ENCODE results near the gene MYO1D. TPM values are rescaled to one million over a fixed set of nuclear protein-coding genes. Genes with fewer than 3 reads are reported as not detected.
"Not testable (repeated sequence)": the region's sequence is repeated elsewhere in the genome, so short reads cannot be mapped to it uniquely, and the experiment has no call there.

Gene MYO1D
- total RNA-seq, 1 experiment from 2014 or later = 23.5 TPM

DNA sequence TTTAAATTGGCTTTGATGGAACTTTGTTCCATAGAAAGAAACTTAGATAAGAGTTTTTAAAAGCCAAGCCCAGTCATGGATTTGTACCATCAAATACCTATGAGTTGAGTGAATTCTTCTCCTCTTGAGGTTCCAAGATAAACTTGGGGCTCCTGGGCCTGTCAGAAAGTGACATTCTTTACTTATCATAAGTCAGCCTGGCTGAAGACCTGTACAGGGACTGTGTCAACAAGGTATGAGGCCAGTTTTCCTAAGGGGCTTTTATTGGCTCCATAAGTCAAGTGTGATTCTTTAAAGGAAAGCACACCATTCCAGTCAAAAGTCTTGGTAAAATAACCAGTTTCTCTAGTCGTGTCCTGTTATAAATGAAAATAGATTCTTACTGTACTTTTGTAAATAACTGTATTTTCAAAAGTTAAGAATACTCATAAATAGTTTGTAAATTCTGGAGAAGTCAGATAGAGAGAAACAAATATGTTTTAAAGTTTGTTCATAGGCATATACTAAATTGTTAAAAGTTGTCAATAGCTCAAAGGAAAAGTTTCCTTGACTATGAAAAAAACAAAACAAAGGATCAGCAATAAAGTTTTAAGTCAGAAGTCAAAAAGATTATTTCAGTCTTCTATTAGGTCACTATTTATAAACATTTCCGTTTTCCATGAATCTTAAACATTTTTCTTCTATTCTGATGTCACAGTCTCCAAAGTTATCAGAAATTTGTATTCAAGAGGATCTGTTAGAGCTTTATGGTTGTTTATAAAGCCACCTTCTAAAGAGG is 22.5 kb upstream of the MYO1D start:
- intact Hi-C loops (cut with micrococcal nuclease) = no loop called here
- no peaks in the 10 kb centered on the region for H3K79me2 ChIP-seq (ENCODE audit: low read length)
- no peak overlapping the region for H3K4me2 ChIP-seq (ENCODE audit: low read length)
- no peak overlapping the region for H3K4me3 ChIP-seq (ENCODE audit: low read length)
- ChIA-PET CTCF (no interaction called here), POLR2A (ENCODE audit: unreplicated experiment) (no interaction called here)
- H3K9me3 ChIP-seq (ENCODE audit: low read length) = 0 out of 2 replicates have a peak, but pooled peaks cover 3% of the 10 kb centered on the region
- H3K27ac ChIP-seq (ENCODE audit: low read length) = no peak overlapping the region
- H3F3A ChIP-seq (ENCODE audit: low read length, unreplicated experiment) = no peaks in the 10 kb centered on the region
- TF ChIP-seq EZH2phosphoT487 (IDR thresholded peaks at IDR 0.05; ENCODE audit: borderline replicate concordance, low read length) = no peak
- no peak for TF ChIP-seq EZH2 (IDR thresholded peaks at IDR 0.05; ENCODE audit: low read length, unreplicated experiment)
- TF ChIP-seq, protein P1, sequence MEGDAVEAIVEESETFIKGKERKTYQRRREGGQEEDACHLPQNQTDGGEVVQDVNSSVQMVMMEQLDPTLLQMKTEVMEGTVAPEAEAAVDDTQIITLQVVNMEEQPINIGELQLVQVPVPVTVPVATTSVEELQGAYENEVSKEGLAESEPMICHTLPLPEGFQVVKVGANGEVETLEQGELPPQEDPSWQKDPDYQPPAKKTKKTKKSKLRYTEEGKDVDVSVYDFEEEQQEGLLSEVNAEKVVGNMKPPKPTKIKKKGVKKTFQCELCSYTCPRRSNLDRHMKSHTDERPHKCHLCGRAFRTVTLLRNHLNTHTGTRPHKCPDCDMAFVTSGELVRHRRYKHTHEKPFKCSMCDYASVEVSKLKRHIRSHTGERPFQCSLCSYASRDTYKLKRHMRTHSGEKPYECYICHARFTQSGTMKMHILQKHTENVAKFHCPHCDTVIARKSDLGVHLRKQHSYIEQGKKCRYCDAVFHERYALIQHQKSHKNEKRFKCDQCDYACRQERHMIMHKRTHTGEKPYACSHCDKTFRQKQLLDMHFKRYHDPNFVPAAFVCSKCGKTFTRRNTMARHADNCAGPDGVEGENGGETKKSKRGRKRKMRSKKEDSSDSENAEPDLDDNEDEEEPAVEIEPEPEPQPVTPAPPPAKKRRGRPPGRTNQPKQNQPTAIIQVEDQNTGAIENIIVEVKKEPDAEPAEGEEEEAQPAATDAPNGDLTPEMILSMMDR (conservative IDR thresholded peaks at IDR 0.05; ENCODE audit: low read depth, low read length) = no peak
- ATAC-seq (no peak), DNase-seq (no peak)
- no peaks in the 10 kb centered on the region for H3K36me3 ChIP-seq (ENCODE audit: low read depth, low read length)
- BruUV-seq (replicated peaks) = no TSS peak
- no peak overlapping the region for H2AFZ ChIP-seq (ENCODE audit: low read length)
- H3K27me3 ChIP-seq (ENCODE audit: low read length) = no peaks in the 10 kb centered on the region
- no peaks in the 10 kb centered on the region for H4K20me1 ChIP-seq (ENCODE audit: low read length)
- no peaks in the 10 kb centered on the region for H3K4me1 ChIP-seq (ENCODE audit: insufficient read depth, low read length)
- no peaks in the 10 kb centered on the region for H3K9me2 ChIP-seq (replicated peaks; ENCODE audit: low read length)
- no peak overlapping the region for H3K9ac ChIP-seq (ENCODE audit: low read length)

DNA sequence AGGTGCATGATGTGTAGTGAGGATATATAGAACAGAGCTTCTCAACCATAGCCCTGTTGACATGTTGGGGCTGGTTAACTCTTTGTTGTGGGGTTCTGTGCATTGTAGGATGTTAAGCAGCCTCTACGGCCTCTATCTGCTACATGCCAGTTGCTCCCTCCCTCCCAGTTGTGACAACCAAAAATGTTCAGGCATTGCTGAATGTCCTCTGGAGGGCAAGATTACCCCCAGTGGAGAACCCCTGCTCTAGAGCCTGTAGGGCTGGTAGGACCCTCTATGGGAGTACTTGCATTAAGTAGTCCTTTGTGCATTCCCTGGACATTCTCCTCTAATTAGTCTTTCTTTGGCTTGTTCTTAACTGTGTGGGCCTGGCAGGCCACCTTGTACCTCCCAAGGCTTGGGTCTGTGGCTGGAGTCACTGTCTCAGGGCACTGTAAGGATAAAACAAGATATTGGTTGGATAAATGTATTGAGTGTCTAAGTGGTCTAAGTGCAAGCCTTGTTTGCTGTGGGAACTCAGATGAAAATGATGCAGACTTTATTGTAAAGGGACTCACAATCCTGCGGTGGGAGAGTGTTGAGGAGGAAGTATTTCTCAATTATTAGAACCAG is 19.8 kb upstream of the MYO1D start:
- intact Hi-C loops (cut with micrococcal nuclease) = no loop called here
- H3K9ac ChIP-seq (ENCODE audit: low read length) = no peak overlapping the region
- TF ChIP-seq EZH2 (IDR thresholded peaks at IDR 0.05; ENCODE audit: low read length, unreplicated experiment) (no peak), EZH2phosphoT487 (IDR thresholded peaks at IDR 0.05; ENCODE audit: borderline replicate concordance, low read length) (no peak)
- TF ChIP-seq, protein P1 (conservative IDR thresholded peaks at IDR 0.05; ENCODE audit: low read depth, low read length) = no peak
- no peaks in the 10 kb centered on the region for H3K79me2 ChIP-seq (ENCODE audit: low read length)
- no peaks in the 10 kb centered on the region for H3K36me3 ChIP-seq (ENCODE audit: low read depth, low read length)
- no peak overlapping the region for H2AFZ ChIP-seq (ENCODE audit: low read length)
- no peaks in the 10 kb centered on the region for H4K20me1 ChIP-seq (ENCODE audit: low read length)
- no peak overlapping the region for H3K4me3 ChIP-seq (ENCODE audit: low read length)
- DNase-seq (no peak), ATAC-seq (no peak)
- H3K27me3 ChIP-seq (ENCODE audit: low read length) = no peaks in the 10 kb centered on the region
- no peaks in the 10 kb centered on the region for H3F3A ChIP-seq (ENCODE audit: low read length, unreplicated experiment)
- H3K9me3 ChIP-seq (ENCODE audit: low read length) = 0 out of 2 replicates have a peak, but pooled peaks cover 3% of the 10 kb centered on the region
- ChIA-PET POLR2A (ENCODE audit: unreplicated experiment) (no interaction called here), CTCF (no interaction called here)
- H3K4me2 ChIP-seq (ENCODE audit: low read length) = no peak overlapping the region
- H3K4me1 ChIP-seq (ENCODE audit: insufficient read depth, low read length) = no peaks in the 10 kb centered on the region
- H3K27ac ChIP-seq (ENCODE audit: low read length) = no peak overlapping the region
- no TSS peak for BruUV-seq (replicated peaks)
- H3K9me2 ChIP-seq (replicated peaks; ENCODE audit: low read length) = no peaks in the 10 kb centered on the region

DNA sequence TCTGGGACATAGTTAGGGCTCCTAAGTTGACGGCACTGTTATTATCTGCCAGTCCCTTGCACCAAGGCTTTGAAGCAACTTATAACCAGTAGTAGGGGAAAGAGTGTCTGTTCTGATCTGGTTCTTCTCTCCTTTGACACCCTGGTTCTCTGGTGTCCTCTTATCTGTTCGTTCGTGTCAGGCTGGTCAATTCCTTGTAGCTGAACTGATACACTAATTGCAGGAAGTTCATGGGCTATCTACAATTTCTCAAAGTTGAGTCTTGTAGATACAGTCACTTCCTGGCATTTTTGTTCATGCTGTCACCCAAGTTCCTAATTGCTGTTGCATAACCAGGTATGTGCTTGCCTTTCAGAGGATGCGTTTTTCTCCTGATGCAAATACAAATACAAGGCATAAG is 17.3 kb upstream of the MYO1D start:
- H3K79me2 ChIP-seq (ENCODE audit: low read length) = no peaks in the 10 kb centered on the region
- intact Hi-C loops (cut with micrococcal nuclease) = no loop called here
- no peak overlapping the region for H3K27ac ChIP-seq (ENCODE audit: low read length)
- no peak overlapping the region for H3K4me2 ChIP-seq (ENCODE audit: low read length)
- H2AFZ ChIP-seq (ENCODE audit: low read length) = no peak overlapping the region
- no TSS peak for BruUV-seq (replicated peaks)
- H3K4me3 ChIP-seq (ENCODE audit: low read length) = no peak overlapping the region
- ChIA-PET CTCF (no interaction called here), POLR2A (ENCODE audit: unreplicated experiment) (no interaction called here)
- no peaks in the 10 kb centered on the region for H3K27me3 ChIP-seq (ENCODE audit: low read length)
- no peaks in the 10 kb centered on the region for H3K4me1 ChIP-seq (ENCODE audit: insufficient read depth, low read length)
- H4K20me1 ChIP-seq (ENCODE audit: low read length) = no peaks in the 10 kb centered on the region
- no peaks in the 10 kb centered on the region for H3F3A ChIP-seq (ENCODE audit: low read length, unreplicated experiment)
- H3K9me3 ChIP-seq (ENCODE audit: low read length) = no peaks in the 10 kb centered on the region
- TF ChIP-seq, protein P1 (conservative IDR thresholded peaks at IDR 0.05; ENCODE audit: low read depth, low read length) = no peak
- TF ChIP-seq EZH2phosphoT487 (IDR thresholded peaks at IDR 0.05; ENCODE audit: borderline replicate concordance, low read length) (no peak), EZH2 (IDR thresholded peaks at IDR 0.05; ENCODE audit: low read length, unreplicated experiment) (no peak)
- no peaks in the 10 kb centered on the region for H3K9me2 ChIP-seq (replicated peaks; ENCODE audit: low read length)
- no peaks in the 10 kb centered on the region for H3K36me3 ChIP-seq (ENCODE audit: low read depth, low read length)
- no peak for ATAC-seq
- DNase-seq = no peak
- no peak overlapping the region for H3K9ac ChIP-seq (ENCODE audit: low read length)

DNA sequence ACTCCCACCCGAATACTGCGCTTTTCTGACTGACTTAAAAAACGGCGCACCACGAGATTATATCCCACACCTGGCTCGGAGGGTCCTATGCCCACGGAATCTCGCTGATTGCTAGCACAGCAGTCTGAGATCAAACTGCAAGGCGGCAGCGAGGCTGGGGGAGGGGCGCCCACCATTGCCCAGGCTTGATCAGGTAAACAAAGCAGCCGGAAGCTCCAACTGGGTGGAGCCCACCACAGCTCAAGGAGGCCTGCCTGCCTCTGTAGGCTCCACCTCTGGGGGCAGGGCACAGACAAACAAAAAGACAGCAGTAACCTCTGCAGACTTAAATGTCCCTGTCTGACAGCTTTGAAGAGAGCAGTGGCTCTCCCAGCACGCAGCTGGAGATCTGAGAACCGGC is 10.5 kb upstream of the MYO1D start:
- H3K4me3 ChIP-seq (ENCODE audit: low read length); H3K9me2 ChIP-seq (replicated peaks; ENCODE audit: low read length); POLR2A ChIA-PET (ENCODE audit: unreplicated experiment); DNase-seq; H3K4me1 ChIP-seq (ENCODE audit: insufficient read depth, low read length); ATAC-seq; H3K36me3 ChIP-seq (ENCODE audit: low read depth, low read length); H3K9ac ChIP-seq (ENCODE audit: low read length); H2AFZ ChIP-seq (ENCODE audit: low read length); H3K9me3 ChIP-seq (ENCODE audit: low read length); H3F3A ChIP-seq (ENCODE audit: low read length, unreplicated experiment); H4K20me1 ChIP-seq (ENCODE audit: low read length); CTCF ChIA-PET; H3K79me2 ChIP-seq (ENCODE audit: low read length); BruUV-seq (replicated peaks); H3K27ac ChIP-seq (ENCODE audit: low read length); H3K27me3 ChIP-seq (ENCODE audit: low read length); H3K4me2 ChIP-seq (ENCODE audit: low read length); intact Hi-C loops (cut with micrococcal nuclease): not testable (repeated sequence)
